Neutrophil (primary cell): Measurements from ENCODE around the gene KCNAB2.

Experiments
- H3K27ac ChIP-seq: fragments of 200-600 bp; sonication (generic); 2 replicates; pipeline ENCODE4 v1.5.1; 2016; ENCODE audit warnings: mild to moderate bottlenecking, moderate library complexity
- H3K27me3 ChIP-seq: fragments of 200-600 bp; sonication (generic); 2 replicates; pipeline ENCODE4 v1.6.0; 2016; ENCODE audit warnings: mild to moderate bottlenecking
- H3K36me3 ChIP-seq: fragments of 200-600 bp; sonication (generic); 2 replicates; pipeline ENCODE4 v1.5.1; 2017
- H3K4me1 ChIP-seq, 2 experiments: fragments of 200-600 bp in 1 of 2; sonication (generic) in 1 of 2; 1 replicate in 1 of 2; 2 replicates in 1 of 2; pipeline versions ENCODE4 v1.5.1 to v1.6.1; 2013 to 2016; ENCODE audit warnings: low read depth in 1 of 2, low read length in 1 of 2, mild to moderate bottlenecking in 1 of 2, moderate library complexity in 1 of 2; ENCODE audit not compliant: control insufficient read depth in 1 of 2, insufficient read depth in 1 of 2
- H3K4me3 ChIP-seq, 2 experiments: fragments of 200-600 bp in 1 of 2; sonication (generic) in 1 of 2; 1 replicate in 1 of 2; 2 replicates in 1 of 2; pipeline ENCODE4 v1.5.1; 2013 to 2016; ENCODE audit warnings: low read depth in 1 of 2, low read length in 1 of 2, mild to moderate bottlenecking in 1 of 2, moderate library complexity in 1 of 2
- H3K9me3 ChIP-seq: fragments of 200-600 bp; sonication (generic); 2 replicates; pipeline ENCODE4 v1.5.1; 2016
- TF ChIP-seq, protein P1 (sequence below): fragments of 200-600 bp; sonication (generic); IDR thresholded peaks from 2 replicates; pipeline ENCODE4 v1.5.1; 2016; ENCODE audit warnings: antibody characterized with exemption

The KCNAB2 gene

GRCh38 chr1:6110326-6110725 lies 64.6 kb downstream of the KCNAB2 start:
- H3K9me3 ChIP-seq = no peaks in the 10 kb centered on the region
- TF ChIP-seq, protein P1, sequence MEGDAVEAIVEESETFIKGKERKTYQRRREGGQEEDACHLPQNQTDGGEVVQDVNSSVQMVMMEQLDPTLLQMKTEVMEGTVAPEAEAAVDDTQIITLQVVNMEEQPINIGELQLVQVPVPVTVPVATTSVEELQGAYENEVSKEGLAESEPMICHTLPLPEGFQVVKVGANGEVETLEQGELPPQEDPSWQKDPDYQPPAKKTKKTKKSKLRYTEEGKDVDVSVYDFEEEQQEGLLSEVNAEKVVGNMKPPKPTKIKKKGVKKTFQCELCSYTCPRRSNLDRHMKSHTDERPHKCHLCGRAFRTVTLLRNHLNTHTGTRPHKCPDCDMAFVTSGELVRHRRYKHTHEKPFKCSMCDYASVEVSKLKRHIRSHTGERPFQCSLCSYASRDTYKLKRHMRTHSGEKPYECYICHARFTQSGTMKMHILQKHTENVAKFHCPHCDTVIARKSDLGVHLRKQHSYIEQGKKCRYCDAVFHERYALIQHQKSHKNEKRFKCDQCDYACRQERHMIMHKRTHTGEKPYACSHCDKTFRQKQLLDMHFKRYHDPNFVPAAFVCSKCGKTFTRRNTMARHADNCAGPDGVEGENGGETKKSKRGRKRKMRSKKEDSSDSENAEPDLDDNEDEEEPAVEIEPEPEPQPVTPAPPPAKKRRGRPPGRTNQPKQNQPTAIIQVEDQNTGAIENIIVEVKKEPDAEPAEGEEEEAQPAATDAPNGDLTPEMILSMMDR = no peak
- H3K36me3 ChIP-seq = no peaks in the 10 kb centered on the region

DNA sequence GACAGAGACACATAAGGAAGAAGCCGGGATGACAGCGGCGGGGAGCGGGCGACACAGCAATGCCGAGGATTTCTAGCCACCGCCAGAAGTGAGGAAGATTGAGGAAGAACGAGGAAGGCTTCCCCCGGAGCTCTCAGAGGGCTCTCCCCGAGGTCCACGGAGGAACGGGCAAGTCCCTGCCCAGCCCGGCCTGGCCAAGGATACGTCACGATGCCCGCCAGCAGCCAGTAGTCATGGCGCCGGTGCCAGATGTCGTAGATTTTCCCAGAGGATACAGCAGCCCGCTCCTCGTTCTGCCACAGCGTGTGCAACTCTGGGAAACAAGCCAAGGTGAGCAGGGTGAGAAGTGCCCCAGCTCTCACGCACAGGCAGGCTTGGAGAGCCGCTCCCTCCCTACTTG lies 65.9 kb downstream of the KCNAB2 start:
- Histone ChIP-seq H3K9me3 (no peaks in the 10 kb centered on the region), H3K27me3 (peaks cover 34% of the 10 kb centered on the region), H3K4me1 (no peaks in the 10 kb centered on the region), H3K36me3 (no peaks in the 10 kb centered on the region), H3K4me3 (no peak overlapping the region), H3K27ac (no peak overlapping the region)
- TF ChIP-seq, protein P1 = no peak

More at GRCh38 chr1:6110326-6110725, 64.6 kb downstream of the KCNAB2 start:
- Histone ChIP-seq H3K27me3 (peaks cover 25% of the 10 kb centered on the region), H3K27ac (no peak overlapping the region), H3K4me1 (no peaks in the 10 kb centered on the region), H3K4me3 (no peak overlapping the region)

GRCh38 chr1:6111991-6112689 lies 66.5 kb downstream of the KCNAB2 start:
- Histone ChIP-seq H3K9me3 (no peaks in the 10 kb centered on the region), H3K4me1 (no peaks in the 10 kb centered on the region), H3K4me3 (no peak overlapping the region), H3K27me3 (peaks cover 34% of the 10 kb centered on the region), H3K27ac (no peak overlapping the region), H3K36me3 (no peaks in the 10 kb centered on the region)
- TF ChIP-seq, protein P1 = no peak

DNA sequence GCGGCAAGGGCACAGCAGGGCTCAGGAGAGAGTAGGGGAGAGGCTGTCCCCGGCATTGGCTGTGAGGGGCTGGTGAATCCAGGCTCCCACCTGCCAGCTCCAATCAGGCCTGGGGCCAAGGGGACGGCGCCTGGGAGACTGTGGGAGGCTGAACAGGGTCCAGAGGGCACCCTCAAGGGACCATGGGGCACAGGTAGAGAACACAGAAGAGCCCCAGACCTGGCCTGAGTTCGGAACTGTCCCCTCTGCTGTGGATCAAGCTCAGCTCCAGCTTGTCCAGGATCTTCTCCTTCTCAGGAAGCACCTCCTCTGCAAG lies 67.0 kb downstream of the KCNAB2 start:
- TF ChIP-seq, protein P1 = no peak
- Histone ChIP-seq H3K27ac (no peak overlapping the region), H3K27me3 (peaks cover 34% of the 10 kb centered on the region), H3K4me3 (no peak overlapping the region), H3K36me3 (no peaks in the 10 kb centered on the region), H3K9me3 (no peaks in the 10 kb centered on the region), H3K4me1 (no peaks in the 10 kb centered on the region)

GRCh38 chr1:6113116-6113515 lies 67.4 kb downstream of the KCNAB2 start:
- no peak overlapping the region for H3K27ac ChIP-seq
- H3K27me3 ChIP-seq = peaks cover 34% of the 10 kb centered on the region
- H3K9me3 ChIP-seq = no peaks in the 10 kb centered on the region
- H3K36me3 ChIP-seq = no peaks in the 10 kb centered on the region
- TF ChIP-seq, protein P1 = no peak
- H3K4me3 ChIP-seq = no peak overlapping the region
- no peaks in the 10 kb centered on the region for H3K4me1 ChIP-seq

- Histone ChIP-seq H3K4me1 (no peaks in the 10 kb centered on the region), H3K27ac (no peak overlapping the region), H3K9me3 (no peaks in the 10 kb centered on the region), H3K27me3 (peaks cover 33% of the 10 kb centered on the region), H3K36me3 (no peaks in the 10 kb centered on the region), H3K4me3 (no peak overlapping the region)
- TF ChIP-seq, protein P1 = no peak
Observed at GRCh38 chr1:6113745-6114144, 68.1 kb downstream of the KCNAB2 start.
